ENCODE results near the gene MAPK8IP1. TPM values are rescaled to one million over a fixed set of nuclear protein-coding genes. Genes with fewer than 3 reads are reported as not detected.

Gene MAPK8IP1
- total and polyA plus RNA-seq, 2 donors from 2014 or later: 15.7 to 24.8 TPM

DNA sequence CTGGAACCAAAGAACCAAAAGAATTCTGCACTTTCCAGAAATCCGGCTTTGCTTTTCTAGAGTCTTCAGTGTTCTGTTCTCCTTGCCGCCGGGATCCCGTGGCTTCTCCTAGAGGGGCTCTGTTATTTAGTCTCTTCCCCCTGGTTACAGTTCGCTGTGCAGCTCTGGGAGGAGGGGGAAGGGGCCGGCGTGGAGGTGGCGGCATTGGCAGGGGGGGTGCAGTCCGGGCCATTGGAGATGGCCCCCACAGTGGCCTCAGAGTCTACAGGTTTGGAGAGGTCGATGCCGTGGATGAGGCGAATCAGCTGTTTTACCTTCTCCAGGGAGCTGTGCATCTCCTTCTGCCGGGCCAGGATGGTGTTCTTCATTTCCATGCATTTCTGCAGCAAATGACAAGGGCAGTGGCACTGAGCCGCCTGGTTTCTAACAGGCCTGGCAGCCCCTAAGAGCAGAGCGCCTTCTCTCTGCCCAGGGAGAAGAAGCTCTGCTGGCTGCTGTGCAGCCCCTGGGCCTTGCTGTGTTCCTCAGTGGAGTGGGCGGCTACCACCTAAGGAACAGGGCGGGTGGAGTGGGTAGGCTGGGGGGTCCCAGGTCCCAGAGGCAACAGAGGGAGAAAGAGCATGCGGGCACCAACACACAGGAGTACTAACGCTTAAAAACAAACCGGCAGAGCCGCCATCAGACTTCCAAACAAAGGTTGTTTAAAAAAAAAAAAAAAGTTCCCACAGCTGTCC lies 48.6 kb downstream of the MAPK8IP1 start:
- H3K27ac ChIP-seq (ENCODE audit: low read depth in 2 of 2, low read length in 2 of 2): no peak overlapping the region
- no peak overlapping the region for H3K4me3 ChIP-seq (ENCODE audit: low read length in 3 of 3)
- H3K9ac ChIP-seq (ENCODE audit: low read length in 3 of 3): no peak overlapping the region
- no peak for FAIRE-seq
- intact Hi-C loops (cut with DNase I): no loop called here
- peaks cover 3 to 22% (median 10%) of the 10 kb centered on the region in 3 donors for H3K36me3 ChIP-seq (ENCODE audit: control insufficient read depth in 2 of 3, insufficient read depth in 3 of 3, low read length in 3 of 3)
- DNase-seq: no peak
- no peaks in the 10 kb centered on the region for H3K9me3 ChIP-seq (ENCODE audit: control insufficient read depth in 2 of 3, insufficient read depth in 1 of 3, low read length in 3 of 3)
- H3K4me1 ChIP-seq (ENCODE audit: control insufficient read depth in 2 of 3, insufficient read depth in 2 of 3, low read depth in 1 of 3, low read length in 3 of 3): peaks cover 0 to 18% (median 10%) of the 10 kb centered on the region in 3 donors
- TF ChIP-seq, protein P1, sequence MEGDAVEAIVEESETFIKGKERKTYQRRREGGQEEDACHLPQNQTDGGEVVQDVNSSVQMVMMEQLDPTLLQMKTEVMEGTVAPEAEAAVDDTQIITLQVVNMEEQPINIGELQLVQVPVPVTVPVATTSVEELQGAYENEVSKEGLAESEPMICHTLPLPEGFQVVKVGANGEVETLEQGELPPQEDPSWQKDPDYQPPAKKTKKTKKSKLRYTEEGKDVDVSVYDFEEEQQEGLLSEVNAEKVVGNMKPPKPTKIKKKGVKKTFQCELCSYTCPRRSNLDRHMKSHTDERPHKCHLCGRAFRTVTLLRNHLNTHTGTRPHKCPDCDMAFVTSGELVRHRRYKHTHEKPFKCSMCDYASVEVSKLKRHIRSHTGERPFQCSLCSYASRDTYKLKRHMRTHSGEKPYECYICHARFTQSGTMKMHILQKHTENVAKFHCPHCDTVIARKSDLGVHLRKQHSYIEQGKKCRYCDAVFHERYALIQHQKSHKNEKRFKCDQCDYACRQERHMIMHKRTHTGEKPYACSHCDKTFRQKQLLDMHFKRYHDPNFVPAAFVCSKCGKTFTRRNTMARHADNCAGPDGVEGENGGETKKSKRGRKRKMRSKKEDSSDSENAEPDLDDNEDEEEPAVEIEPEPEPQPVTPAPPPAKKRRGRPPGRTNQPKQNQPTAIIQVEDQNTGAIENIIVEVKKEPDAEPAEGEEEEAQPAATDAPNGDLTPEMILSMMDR (IDR thresholded peaks at IDR 0.05; ENCODE audit: borderline replicate concordance, extremely low read depth, insufficient read depth): no peak
- no peaks in the 10 kb centered on the region for H3K27me3 ChIP-seq (ENCODE audit: control insufficient read depth, insufficient read depth, low read length)

DNA sequence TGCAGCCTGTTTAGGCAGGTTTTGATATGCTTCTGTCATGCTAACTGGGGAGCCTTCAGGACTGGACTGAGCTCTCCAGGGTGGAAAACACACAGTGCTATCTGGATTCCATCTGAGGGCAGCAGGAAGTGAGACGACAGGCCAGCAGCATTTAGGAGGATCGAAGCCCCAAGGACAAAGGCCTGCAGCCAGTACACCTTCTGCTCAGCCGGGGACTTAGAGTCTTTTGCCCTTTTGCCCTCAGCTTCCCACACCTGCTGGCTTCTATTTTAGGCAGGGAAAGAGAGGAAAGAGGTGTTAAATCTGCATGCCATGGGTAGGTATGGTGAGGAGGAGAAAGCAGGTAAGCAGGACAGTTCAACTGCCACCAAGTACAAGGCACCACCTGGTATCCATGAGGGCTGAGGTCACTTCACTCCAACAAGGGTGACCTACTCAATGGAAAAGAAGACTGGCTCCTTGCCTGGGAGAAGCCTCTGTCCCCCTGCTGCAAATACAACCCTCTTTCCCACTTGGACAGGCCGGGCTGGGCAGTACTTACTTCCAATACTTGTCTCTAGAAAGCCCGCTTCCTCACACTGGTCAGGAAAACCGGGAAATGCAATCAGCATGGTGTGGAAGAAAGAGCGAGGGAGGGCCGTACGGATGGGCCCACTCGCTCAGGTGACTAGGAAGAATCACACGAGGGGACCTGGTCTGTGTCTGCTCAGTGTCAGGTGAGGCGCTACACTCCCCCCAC lies 49.3 kb downstream of the MAPK8IP1 start:
- intact Hi-C loops (cut with DNase I): no loop called here
- TF ChIP-seq, protein P1 (IDR thresholded peaks at IDR 0.05; ENCODE audit: borderline replicate concordance, extremely low read depth, insufficient read depth): no peak
- Histone ChIP-seq H3K4me3 (ENCODE audit: low read length in 3 of 3) (no peak overlapping the region), H3K36me3 (ENCODE audit: control insufficient read depth in 2 of 3, insufficient read depth in 3 of 3, low read length in 3 of 3) (peaks cover 3 to 22% (median 10%) of the 10 kb centered on the region in 3 donors), H3K9me3 (ENCODE audit: control insufficient read depth in 2 of 3, insufficient read depth in 1 of 3, low read length in 3 of 3) (no peaks in the 10 kb centered on the region), H3K9ac (ENCODE audit: low read length in 3 of 3) (no peak overlapping the region), H3K27me3 (ENCODE audit: control insufficient read depth, insufficient read depth, low read length) (no peaks in the 10 kb centered on the region), H3K4me1 (ENCODE audit: control insufficient read depth in 2 of 3, insufficient read depth in 2 of 3, low read depth in 1 of 3, low read length in 3 of 3) (peaks cover 0 to 16% (median 10%) of the 10 kb centered on the region in 3 donors), H3K27ac (ENCODE audit: low read depth in 2 of 2, low read length in 2 of 2) (no peak overlapping the region)
- DNase-seq (no peak), FAIRE-seq (no peak)

DNA sequence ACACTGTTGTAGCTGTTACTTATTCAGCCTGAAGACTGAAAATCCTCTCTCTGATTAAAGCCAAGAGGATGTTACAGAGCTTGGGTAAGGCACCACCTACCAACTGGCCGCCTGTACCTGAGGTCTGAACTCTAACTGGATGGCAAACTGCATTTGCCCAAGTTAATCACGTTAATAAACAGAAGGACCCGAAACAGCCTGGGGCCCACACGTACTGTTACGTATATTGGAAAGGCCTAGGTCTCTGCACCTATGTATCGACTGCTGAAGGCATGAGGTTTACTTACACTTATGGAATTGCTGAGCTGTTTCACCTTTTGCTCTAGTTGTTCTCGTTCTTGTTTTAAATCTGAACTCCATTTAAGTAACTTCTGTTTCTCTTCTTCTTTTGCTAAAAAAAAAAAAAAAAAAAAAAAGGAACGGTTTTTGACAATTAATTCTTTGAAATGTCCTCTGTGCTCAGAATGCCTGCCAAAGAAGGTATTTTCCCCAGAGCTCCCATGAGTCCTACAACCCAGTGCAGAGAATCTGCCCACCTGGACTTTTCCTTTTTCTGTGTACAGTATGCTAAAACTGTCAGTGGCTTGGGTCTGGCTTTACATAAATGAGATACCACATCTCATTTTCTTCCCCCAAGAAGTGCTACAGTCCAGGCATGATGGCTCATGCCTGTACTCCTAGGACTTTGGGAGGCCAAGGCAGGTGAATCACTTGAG lies 50.1 kb downstream of the MAPK8IP1 start:
- TF ChIP-seq, protein P1 (IDR thresholded peaks at IDR 0.05; ENCODE audit: borderline replicate concordance, extremely low read depth, insufficient read depth): no peak
- Histone ChIP-seq H3K4me1 (ENCODE audit: control insufficient read depth in 2 of 3, insufficient read depth in 2 of 3, low read depth in 1 of 3, low read length in 3 of 3) (peaks cover 0 to 10% (median 9%) of the 10 kb centered on the region in 3 donors), H3K27me3 (ENCODE audit: control insufficient read depth, insufficient read depth, low read length) (no peaks in the 10 kb centered on the region), H3K9ac (ENCODE audit: low read length in 3 of 3) (no peak overlapping the region), H3K27ac (ENCODE audit: low read depth in 2 of 2, low read length in 2 of 2) (no peak overlapping the region), H3K9me3 (ENCODE audit: control insufficient read depth in 2 of 3, insufficient read depth in 1 of 3, low read length in 3 of 3) (no peaks in the 10 kb centered on the region), H3K4me3 (ENCODE audit: low read length in 3 of 3) (no peak overlapping the region), H3K36me3 (ENCODE audit: control insufficient read depth in 2 of 3, insufficient read depth in 3 of 3, low read length in 3 of 3) (peaks cover 3 to 22% (median 10%) of the 10 kb centered on the region in 3 donors)
- intact Hi-C loops (cut with DNase I): no loop called here
- FAIRE-seq: no peak
- DNase-seq: no peak

All from kidney (tissue), 14 donors.